DOHH2 (cell line): ENCODE results near the gene NKX1-2.

Source experiments
- H3F3A ChIP-seq: fragments of 200-600 bp; sonication (generic), shearing (Covaris generic); 2 replicates; pipeline ENCODE4 v1.6.0; 2016; ENCODE audit warnings: antibody characterized with exemption, mild to moderate bottlenecking; ENCODE audit not compliant: control insufficient read depth, insufficient read depth
- H3K27ac ChIP-seq: fragments of 200-600 bp; sonication (generic); 2 replicates; pipeline ENCODE4 v1.5.1; 2014; ENCODE audit warnings: low read depth, mild to moderate bottlenecking, low read length, moderate library complexity
- H3K27me3 ChIP-seq: fragments of 200-600 bp; sonication (generic); 2 replicates; pipeline ENCODE4 v1.6.1; 2014; ENCODE audit warnings: mild to moderate bottlenecking, low read length, mixed read lengths; ENCODE audit not compliant: control insufficient read depth
- H3K36me3 ChIP-seq: fragments of 200-600 bp; sonication (generic); 2 replicates; pipeline ENCODE4 v1.6.1; 2014; ENCODE audit warnings: mild to moderate bottlenecking, low read length, moderate library complexity, mixed read lengths; ENCODE audit not compliant: control insufficient read depth
- H3K4me1 ChIP-seq: fragments of 200-600 bp; sonication (generic); 2 replicates; pipeline ENCODE4 v1.6.1; 2014; ENCODE audit warnings: mild to moderate bottlenecking, low read length, mixed read lengths; ENCODE audit not compliant: control insufficient read depth
- H3K4me2 ChIP-seq: fragments of 200-600 bp; sonication (generic); 2 replicates; pipeline ENCODE4 v1.6.0; 2014; ENCODE audit warnings: mild to moderate bottlenecking, low read length, moderate library complexity
- H3K4me3 ChIP-seq: fragments of 200-600 bp; sonication (generic); 2 replicates; pipeline ENCODE4 v1.5.1; 2014; ENCODE audit warnings: mild to moderate bottlenecking, low read length, mixed read lengths
- H3K79me2 ChIP-seq: fragments of 200-600 bp; sonication (generic); 2 replicates; pipeline ENCODE4 v1.6.1; 2014; ENCODE audit warnings: mild to moderate bottlenecking, low read length, mixed read lengths; ENCODE audit not compliant: control insufficient read depth
- H3K9me2 ChIP-seq: fragments of 200-600 bp; sonication (generic); replicated peaks from 2 replicates; pipeline ENCODE4 v1.6.1; 2014; ENCODE audit warnings: mild to moderate bottlenecking, low read length, mixed read lengths; ENCODE audit not compliant: control insufficient read depth
- H3K9me3 ChIP-seq: fragments of 200-600 bp; sonication (generic); 2 replicates; pipeline ENCODE4 v1.6.1; 2014; ENCODE audit warnings: antibody characterized with exemption, low read length, mixed read lengths; ENCODE audit not compliant: control insufficient read depth, insufficient read depth
- H4K20me1 ChIP-seq: fragments of 200-600 bp; sonication (generic); 2 replicates; pipeline ENCODE4 v1.6.0; 2014; ENCODE audit warnings: low read depth, mild to moderate bottlenecking, antibody characterized with exemption, low read length, moderate library complexity; ENCODE audit not compliant: control insufficient read depth, insufficient read depth
- CTCF ChIP-seq: fragments of 200-600 bp; sonication (generic); IDR thresholded peaks from one replicate; pipeline ENCODE4 v1.5.1; 2014; ENCODE audit warnings: antibody characterized with exemption, mild to moderate bottlenecking, low read depth, low read length; ENCODE audit not compliant: poor library complexity, severe bottlenecking
- EZH2phosphoT487 ChIP-seq: fragments of 200-600 bp; sonication (generic); IDR thresholded peaks from 2 replicates; pipeline ENCODE4 v1.6.1; 2017; ENCODE audit warnings: borderline replicate concordance, mild to moderate bottlenecking, antibody characterized with exemption, low read length, moderate library complexity, mixed read lengths

NKX1-2 gene

GRCh38 chr10:124453960-124454610 lies 4.2 kb upstream of the NKX1-2 start:
- Histone ChIP-seq H3K27ac (no peak overlapping the region), H3K27me3 (peaks cover 65% of the 10 kb centered on the region), H3K4me3 (no peak overlapping the region), H3F3A (no peaks in the 10 kb centered on the region), H3K9me3 (no peaks in the 10 kb centered on the region), H3K79me2 (no peaks in the 10 kb centered on the region), H4K20me1 (no peaks in the 10 kb centered on the region), H3K4me1 (no peaks in the 10 kb centered on the region), H3K4me2 (no peak overlapping the region), H3K36me3 (no peaks in the 10 kb centered on the region), H3K9me2 (no peaks in the 10 kb centered on the region)
- no peak for TF ChIP-seq EZH2phosphoT487
- TF ChIP-seq CTCF, result no peak

DNA sequence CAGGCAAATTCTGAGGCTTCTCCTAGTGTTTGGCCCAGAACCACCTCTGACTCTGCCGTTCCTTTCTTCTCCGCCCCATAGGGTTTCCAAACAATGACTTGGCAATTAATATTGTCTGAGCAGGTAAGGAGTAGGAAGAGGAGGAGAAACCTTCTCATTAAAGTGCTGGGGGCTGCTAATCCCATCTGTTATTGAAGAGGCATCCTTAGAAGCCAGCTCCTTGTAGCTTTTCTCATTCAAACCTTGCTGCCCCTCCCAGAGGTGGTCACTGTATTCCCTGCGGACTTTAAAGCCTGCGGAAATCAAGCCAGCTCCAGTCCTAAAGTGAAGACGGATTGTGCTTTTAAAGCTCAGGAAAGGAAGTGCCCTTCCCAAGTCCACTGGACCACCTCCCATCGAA lies 1.4 kb upstream of the NKX1-2 start:
- H3K27ac ChIP-seq, result no peak overlapping the region
- no peaks in the 10 kb centered on the region for H3K9me2 ChIP-seq
- H3K27me3 ChIP-seq, result peaks cover 77% of the 10 kb centered on the region
- H3K9me3 ChIP-seq, result no peaks in the 10 kb centered on the region
- H3K79me2 ChIP-seq, result no peaks in the 10 kb centered on the region
- H3K4me3 ChIP-seq, result no peak overlapping the region
- no peaks in the 10 kb centered on the region for H3K36me3 ChIP-seq
- H3K4me1 ChIP-seq, result no peaks in the 10 kb centered on the region
- no peaks in the 10 kb centered on the region for H4K20me1 ChIP-seq
- no peak overlapping the region for H3K4me2 ChIP-seq
- no peaks in the 10 kb centered on the region for H3F3A ChIP-seq
- no peak for TF ChIP-seq EZH2phosphoT487
- TF ChIP-seq CTCF, result no peak

GRCh38 chr10:124450783-124451057 lies 885 bp upstream of the NKX1-2 start:
- Histone ChIP-seq H3K36me3 (no peaks in the 10 kb centered on the region), H3K27me3 (peaks cover 79% of the 10 kb centered on the region), H3K4me3 (no peak overlapping the region), H4K20me1 (peaks cover 3% of the 10 kb centered on the region; the same call in 1 of the 2 replicates), H3K27ac (no peak overlapping the region), H3K4me1 (no peaks in the 10 kb centered on the region), H3K9me2 (no peaks in the 10 kb centered on the region), H3K79me2 (no peaks in the 10 kb centered on the region), H3K4me2 (no peak overlapping the region), H3F3A (no peaks in the 10 kb centered on the region), H3K9me3 (no peaks in the 10 kb centered on the region)
- TF ChIP-seq EZH2phosphoT487 (no peak), CTCF (no peak)
